Measurements from ENCODE around the gene STAM2. TPM values are rescaled to one million over a fixed set of nuclear protein-coding genes. Genes with fewer than 3 reads are reported as not detected.
"Not testable (repeated sequence)": the region's sequence is repeated elsewhere in the genome, so short reads cannot be mapped to it uniquely, and the experiment has no call there.

STAM2 gene
- total RNA-seq, 2 donors from 2014 or later = 26.8 to 27.3 TPM

DNA sequence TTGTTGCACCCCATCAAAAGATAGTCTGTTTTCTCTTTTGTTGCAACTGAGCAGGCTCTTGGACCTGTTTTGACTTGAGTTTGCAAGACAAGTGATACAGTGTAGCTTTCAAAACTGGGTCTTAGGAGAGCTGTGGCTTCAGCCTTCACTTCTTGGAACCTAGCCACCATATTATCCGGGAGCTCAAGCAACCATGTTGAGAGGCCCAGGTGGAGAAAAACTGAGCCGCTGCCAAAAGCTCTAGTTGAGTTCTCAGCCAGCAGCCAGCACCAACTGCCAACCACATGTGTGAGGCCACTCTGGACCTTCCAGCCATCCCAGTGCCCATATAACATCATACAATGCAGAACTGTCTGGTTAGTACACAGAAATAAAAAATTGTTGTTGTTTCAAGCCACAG, 82.1 kb downstream of the STAM2 start:
- DNase-seq (ENCODE audit: low spot score) = no peak
- no peaks in the 10 kb centered on the region for H3K27me3 ChIP-seq
- H3K27ac ChIP-seq = no peak overlapping the region
- no peaks in the 10 kb centered on the region for H3K9me3 ChIP-seq
- no peak overlapping the region for H3K4me3 ChIP-seq
- H3K36me3 ChIP-seq = no peaks in the 10 kb centered on the region
- peaks cover 0 to 12% of the 10 kb centered on the region in 2 donors for H3K4me1 ChIP-seq
- TF ChIP-seq, protein P1, sequence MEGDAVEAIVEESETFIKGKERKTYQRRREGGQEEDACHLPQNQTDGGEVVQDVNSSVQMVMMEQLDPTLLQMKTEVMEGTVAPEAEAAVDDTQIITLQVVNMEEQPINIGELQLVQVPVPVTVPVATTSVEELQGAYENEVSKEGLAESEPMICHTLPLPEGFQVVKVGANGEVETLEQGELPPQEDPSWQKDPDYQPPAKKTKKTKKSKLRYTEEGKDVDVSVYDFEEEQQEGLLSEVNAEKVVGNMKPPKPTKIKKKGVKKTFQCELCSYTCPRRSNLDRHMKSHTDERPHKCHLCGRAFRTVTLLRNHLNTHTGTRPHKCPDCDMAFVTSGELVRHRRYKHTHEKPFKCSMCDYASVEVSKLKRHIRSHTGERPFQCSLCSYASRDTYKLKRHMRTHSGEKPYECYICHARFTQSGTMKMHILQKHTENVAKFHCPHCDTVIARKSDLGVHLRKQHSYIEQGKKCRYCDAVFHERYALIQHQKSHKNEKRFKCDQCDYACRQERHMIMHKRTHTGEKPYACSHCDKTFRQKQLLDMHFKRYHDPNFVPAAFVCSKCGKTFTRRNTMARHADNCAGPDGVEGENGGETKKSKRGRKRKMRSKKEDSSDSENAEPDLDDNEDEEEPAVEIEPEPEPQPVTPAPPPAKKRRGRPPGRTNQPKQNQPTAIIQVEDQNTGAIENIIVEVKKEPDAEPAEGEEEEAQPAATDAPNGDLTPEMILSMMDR (IDR thresholded peaks at IDR 0.05) = no peak

DNA sequence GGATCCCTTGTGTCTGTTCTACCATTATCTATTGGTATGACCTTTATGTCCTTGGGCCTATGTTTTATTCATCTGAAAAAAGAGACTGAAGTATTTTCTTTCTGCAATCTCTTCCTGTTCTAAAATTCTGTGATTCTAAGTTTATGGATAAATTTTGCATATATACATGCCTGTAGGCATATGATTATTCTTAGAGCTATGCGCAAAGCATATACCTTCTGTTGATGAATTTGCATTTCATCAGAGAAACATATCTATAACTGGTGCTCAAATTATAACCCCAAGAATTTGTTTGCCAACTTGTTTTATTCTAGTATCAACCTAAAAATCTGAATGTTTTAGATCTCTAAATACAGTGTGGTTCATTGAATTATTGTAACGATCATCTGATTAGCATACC, 83.5 kb downstream of the STAM2 start:
- no peaks in the 10 kb centered on the region for H3K9me3 ChIP-seq
- TF ChIP-seq, protein P1 (IDR thresholded peaks at IDR 0.05) = no peak
- H3K4me1 ChIP-seq = no peaks in the 10 kb centered on the region
- H3K27ac ChIP-seq = no peak overlapping the region
- H3K36me3 ChIP-seq = no peaks in the 10 kb centered on the region
- H3K27me3 ChIP-seq = no peaks in the 10 kb centered on the region
- no peak overlapping the region for H3K4me3 ChIP-seq
- no peak for DNase-seq (ENCODE audit: low spot score)

DNA sequence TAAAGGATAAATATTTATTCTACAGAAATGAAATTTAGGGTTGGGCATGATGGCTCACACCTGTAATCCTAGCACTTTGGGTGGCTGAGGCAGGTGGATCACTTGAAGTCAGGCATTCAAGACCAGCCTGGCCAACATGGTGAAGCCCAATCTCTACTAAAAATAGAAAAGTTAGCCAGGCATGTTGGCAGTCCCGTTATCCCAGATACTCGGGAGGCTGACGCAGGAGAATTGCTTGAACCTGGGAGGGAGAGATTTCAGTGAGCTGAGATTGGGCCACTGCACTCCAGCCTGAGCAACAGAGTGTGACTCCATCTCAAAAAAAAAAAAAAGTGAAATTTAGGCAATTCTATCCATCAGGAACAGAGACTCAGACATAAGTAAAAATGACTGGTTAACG, 84.8 kb downstream of the STAM2 start:
- H3K27ac ChIP-seq; H3K27me3 ChIP-seq; H3K9me3 ChIP-seq; H3K4me3 ChIP-seq; DNase-seq (ENCODE audit: low spot score); H3K36me3 ChIP-seq; H3K4me1 ChIP-seq: not testable (repeated sequence)

DNA sequence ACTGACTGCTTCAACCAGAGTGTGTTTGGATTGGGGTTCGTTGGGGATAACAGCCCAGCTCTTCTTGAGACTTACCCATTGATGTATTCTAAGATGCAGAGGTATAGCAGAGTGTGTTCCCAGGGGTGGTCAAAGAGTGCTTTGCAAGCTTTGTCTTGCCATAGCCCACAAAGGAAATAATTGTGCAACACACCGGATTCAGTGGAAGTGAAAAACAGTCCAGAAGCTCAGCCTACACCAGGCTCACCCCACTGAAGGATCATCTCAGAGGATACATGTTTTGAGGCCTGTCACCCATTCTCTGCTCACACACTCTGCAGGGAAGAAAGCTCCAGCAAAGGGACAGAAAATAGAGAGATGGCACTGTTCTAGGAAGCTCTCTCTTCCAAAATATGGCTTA, 86.3 kb downstream of the STAM2 start:
- no peak for DNase-seq (ENCODE audit: low spot score)

DNA sequence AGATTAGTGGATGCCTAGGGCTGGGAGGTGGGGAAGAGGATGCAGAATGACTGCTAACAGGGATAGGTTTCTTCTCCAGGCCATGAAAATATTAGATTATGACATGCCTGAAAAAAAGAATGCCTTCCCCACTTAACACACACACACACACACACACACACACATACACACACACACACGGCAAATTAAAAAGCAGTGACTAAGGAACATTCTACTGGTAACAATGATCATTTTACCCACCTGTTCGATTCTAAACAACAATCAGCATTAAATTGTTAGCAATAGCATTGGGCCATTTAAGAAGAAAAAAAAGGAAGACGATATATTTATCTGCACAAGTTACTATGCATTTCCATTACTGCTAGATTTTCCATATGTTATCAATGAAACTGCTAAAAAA, 87.6 kb downstream of the STAM2 start:
- H3K36me3 ChIP-seq = no peaks in the 10 kb centered on the region
- no peaks in the 10 kb centered on the region for H3K4me1 ChIP-seq
- no peaks in the 10 kb centered on the region for H3K9me3 ChIP-seq
- DNase-seq (ENCODE audit: low spot score) = no peak
- no peak overlapping the region for H3K27ac ChIP-seq
- TF ChIP-seq, protein P1 (IDR thresholded peaks at IDR 0.05) = no peak
- no peak overlapping the region for H3K4me3 ChIP-seq
- H3K27me3 ChIP-seq = no peaks in the 10 kb centered on the region

More for the DNA sequence above, 86.3 kb downstream of the STAM2 start:
- Histone ChIP-seq H3K9me3 (no peaks in the 10 kb centered on the region), H3K27ac (no peak overlapping the region), H3K27me3 (no peaks in the 10 kb centered on the region), H3K4me1 (no peaks in the 10 kb centered on the region), H3K4me3 (no peak overlapping the region), H3K36me3 (no peaks in the 10 kb centered on the region)
- TF ChIP-seq, protein P1 (IDR thresholded peaks at IDR 0.05) = no peak

DNA sequence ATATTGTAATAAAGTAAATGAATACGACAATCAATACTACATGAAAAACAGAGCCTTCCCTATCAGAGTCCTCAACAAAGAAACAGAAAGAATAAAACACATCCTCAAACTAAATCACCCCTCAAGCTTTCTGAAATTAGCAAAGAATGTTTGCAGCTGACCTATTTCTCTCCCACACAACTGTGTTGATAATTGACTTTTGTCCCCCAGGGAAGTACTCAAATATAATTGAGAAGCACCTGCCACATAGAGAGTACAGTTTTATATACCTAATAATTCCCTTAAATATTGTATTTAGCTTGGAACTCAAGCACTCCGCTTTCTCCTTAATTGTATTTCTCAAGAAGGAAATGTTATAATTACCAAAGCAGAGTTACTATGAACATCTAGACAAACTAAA, 89.3 kb downstream of the STAM2 start:
- H3K27me3 ChIP-seq = no peaks in the 10 kb centered on the region
- DNase-seq (ENCODE audit: low spot score) = no peak
- no peak overlapping the region for H3K27ac ChIP-seq
- no peaks in the 10 kb centered on the region for H3K9me3 ChIP-seq
- no peak overlapping the region for H3K4me3 ChIP-seq
- no peaks in the 10 kb centered on the region for H3K36me3 ChIP-seq
- TF ChIP-seq, protein P1 (IDR thresholded peaks at IDR 0.05) = no peak
- H3K4me1 ChIP-seq = no peaks in the 10 kb centered on the region
